BE2C (cell line): Measurements from ENCODE around the gene AMZ2.
A peak's percentile ranks its signal among the peaks of the same experiment; 100 is the strongest.

Experiments
- DNase-seq: peaks from one replicate; pipeline ENCODE4 v3.0.0-alpha.2; 2020
- H3K27me3 ChIP-seq: fragments of 250-450 bp; sonication (Bioruptor Pico); 2 replicates; pipeline ENCODE4 v1.5.1; 2020; ENCODE audit warnings: mild to moderate bottlenecking
- H3K36me3 ChIP-seq: fragments of 250-450 bp; sonication (Bioruptor Pico); 2 replicates; pipeline ENCODE4 v1.5.1; 2020; ENCODE audit warnings: mild to moderate bottlenecking
- H3K4me1 ChIP-seq: fragments of 250-450 bp; sonication (Bioruptor Pico); 2 replicates; pipeline ENCODE4 v1.5.1; 2020
- H3K4me3 ChIP-seq: 2 replicates; pipeline ENCODE4 v1.5.1; 2011; ENCODE audit warnings: low read depth, low read length
- H3K9me3 ChIP-seq: fragments of 250-450 bp; sonication (Bioruptor Pico); 2 replicates; pipeline ENCODE4 v1.5.1; 2020
- TF ChIP-seq, protein P1 (sequence below): IDR thresholded peaks from 2 replicates; pipeline ENCODE4 v1.5.1; 2012; ENCODE audit warnings: mild to moderate bottlenecking, low read depth, low read length

The AMZ2 gene

DNA sequence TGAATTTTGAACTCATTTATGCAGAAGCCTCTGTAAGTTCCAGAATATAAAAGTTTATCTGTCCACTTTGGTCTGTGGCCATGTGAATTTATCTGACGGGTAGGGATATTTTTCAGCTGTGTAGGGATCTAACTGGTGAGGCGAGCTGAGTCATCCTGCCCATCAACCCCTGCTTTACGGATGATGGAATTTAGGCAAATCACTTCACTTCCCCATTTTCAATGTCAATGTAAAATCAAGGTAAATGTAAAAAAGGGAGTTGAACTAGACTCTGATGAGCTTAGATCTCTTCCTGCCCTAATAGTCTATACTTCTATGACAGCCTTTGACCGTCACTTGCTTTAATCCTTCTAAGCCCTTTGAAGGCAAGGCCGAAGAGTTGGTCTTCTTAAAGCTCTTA, 40.5 kb downstream of the AMZ2 start:
- Histone ChIP-seq H3K9me3 (no peaks in the 10 kb centered on the region), H3K36me3 (no peaks in the 10 kb centered on the region), H3K4me1 (peaks cover 6% of the 10 kb centered on the region), H3K27me3 (no peaks in the 10 kb centered on the region), H3K4me3 (no peak overlapping the region)
- TF ChIP-seq, protein P1, sequence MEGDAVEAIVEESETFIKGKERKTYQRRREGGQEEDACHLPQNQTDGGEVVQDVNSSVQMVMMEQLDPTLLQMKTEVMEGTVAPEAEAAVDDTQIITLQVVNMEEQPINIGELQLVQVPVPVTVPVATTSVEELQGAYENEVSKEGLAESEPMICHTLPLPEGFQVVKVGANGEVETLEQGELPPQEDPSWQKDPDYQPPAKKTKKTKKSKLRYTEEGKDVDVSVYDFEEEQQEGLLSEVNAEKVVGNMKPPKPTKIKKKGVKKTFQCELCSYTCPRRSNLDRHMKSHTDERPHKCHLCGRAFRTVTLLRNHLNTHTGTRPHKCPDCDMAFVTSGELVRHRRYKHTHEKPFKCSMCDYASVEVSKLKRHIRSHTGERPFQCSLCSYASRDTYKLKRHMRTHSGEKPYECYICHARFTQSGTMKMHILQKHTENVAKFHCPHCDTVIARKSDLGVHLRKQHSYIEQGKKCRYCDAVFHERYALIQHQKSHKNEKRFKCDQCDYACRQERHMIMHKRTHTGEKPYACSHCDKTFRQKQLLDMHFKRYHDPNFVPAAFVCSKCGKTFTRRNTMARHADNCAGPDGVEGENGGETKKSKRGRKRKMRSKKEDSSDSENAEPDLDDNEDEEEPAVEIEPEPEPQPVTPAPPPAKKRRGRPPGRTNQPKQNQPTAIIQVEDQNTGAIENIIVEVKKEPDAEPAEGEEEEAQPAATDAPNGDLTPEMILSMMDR: no peak
- no peak for DNase-seq

DNA sequence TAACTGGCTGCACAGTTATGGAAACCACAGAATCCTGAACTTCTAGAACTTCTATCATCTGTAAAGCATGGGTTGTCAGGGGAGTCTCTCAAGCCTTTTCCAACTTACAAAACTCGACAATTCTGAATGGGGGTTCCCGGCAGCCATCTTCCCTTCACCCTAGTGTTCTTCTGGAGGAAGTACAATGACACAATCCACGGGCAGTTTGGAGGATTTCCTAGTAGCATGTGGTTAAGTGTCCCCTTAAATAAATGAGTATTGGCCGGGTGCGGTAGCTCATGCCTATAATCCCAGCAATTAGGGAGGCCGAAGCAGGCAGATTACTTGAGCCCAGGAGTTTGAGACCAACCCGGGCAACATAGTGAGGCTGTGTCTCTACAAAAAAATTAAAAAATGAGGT, 41.0 kb downstream of the AMZ2 start:
- H3K36me3 ChIP-seq: no peaks in the 10 kb centered on the region
- H3K9me3 ChIP-seq: no peaks in the 10 kb centered on the region

DNA sequence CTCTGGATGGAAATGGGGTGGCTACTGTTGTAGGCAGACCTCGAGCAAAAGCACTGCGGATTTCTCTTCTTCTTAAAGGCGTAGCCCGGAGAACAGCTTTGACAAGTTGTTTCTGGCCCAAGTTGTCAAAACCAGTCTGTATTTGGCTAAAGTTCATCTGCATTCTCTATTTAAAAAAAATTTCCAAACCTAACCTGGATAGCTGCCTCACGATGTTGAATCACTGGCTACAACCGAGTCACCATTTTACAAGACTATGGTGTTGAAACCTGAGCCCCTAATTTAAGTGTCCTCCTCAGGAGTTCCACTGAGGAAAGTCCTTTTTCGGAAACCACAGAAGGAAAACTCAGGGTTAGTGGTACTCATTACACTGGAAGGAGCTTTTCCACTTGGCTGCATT, 41.6 kb downstream of the AMZ2 start:
- no peaks in the 10 kb centered on the region for H3K36me3 ChIP-seq
- H3K4me1 ChIP-seq: peaks cover 6% of the 10 kb centered on the region
- H3K9me3 ChIP-seq: no peaks in the 10 kb centered on the region
- no peak for DNase-seq
- H3K27me3 ChIP-seq: no peaks in the 10 kb centered on the region
- TF ChIP-seq, protein P1: no peak
- peak overlapping the region; percentile 72 for H3K4me3 ChIP-seq

More for the DNA sequence above, 41.0 kb downstream of the AMZ2 start:
- H3K4me1 ChIP-seq: peaks cover 6% of the 10 kb centered on the region
- H3K27me3 ChIP-seq: no peaks in the 10 kb centered on the region
- DNase-seq: no peak
- no peak overlapping the region for H3K4me3 ChIP-seq
- TF ChIP-seq, protein P1: peak; percentile 18; the same call in 1 of the 2 replicates

DNA sequence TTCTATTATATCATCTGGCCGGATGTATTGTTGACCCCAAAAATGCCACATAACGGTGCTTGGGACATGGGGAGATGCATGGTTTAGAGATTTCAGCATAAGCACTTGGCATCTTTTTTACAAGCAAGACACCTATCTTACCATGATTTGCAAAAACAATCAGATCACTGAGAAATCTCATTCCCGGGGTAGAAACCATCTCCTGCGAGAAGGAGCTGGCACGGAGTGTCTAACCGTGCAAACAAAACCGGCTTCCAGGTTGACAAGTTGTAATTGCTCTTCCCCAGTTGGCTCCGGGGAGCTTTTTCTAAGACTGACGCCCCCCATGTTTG, 42.1 kb downstream of the AMZ2 start:
- no peak for DNase-seq
- no peaks in the 10 kb centered on the region for H3K36me3 ChIP-seq
- no peaks in the 10 kb centered on the region for H3K27me3 ChIP-seq
- peaks cover 6% of the 10 kb centered on the region for H3K4me1 ChIP-seq
- H3K9me3 ChIP-seq: no peaks in the 10 kb centered on the region
- peak overlapping the region; percentile 72 for H3K4me3 ChIP-seq
- TF ChIP-seq, protein P1: no peak

DNA sequence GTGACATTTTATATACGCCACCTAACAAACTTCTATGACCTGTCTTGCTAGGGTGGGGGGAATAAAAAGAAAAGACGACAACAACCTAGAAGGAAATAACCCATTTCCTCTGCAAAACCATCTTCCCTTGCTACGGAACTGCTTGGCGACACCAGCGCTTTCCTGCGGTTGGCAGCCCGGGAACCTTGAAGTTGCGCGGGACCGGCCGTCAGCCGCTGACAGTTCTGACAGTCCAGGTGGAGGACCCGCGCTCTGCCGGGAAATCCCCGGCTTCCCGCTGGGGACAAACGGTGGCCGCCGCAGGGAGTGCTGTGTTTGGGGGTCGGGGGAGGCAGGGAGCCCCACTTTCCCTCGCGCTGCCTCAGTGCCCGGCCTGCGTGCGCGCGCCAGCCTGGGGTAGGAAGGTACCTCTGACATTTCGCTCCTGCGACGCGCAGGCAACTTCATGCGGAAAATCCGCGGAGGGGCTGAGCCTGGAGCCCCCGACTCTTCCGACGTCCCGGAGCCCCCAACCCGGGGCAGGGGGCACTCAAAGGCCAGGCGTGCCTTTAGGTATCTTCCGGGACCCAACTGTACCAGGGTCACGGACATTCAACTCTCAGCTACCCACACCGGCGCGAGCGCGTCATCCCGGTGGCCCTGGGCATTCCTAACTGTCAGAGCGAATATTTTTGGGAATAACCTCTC, 42.6 kb downstream of the AMZ2 start:
- no peaks in the 10 kb centered on the region for H3K27me3 ChIP-seq
- no peaks in the 10 kb centered on the region for H3K36me3 ChIP-seq
- H3K9me3 ChIP-seq: no peaks in the 10 kb centered on the region
- peak; percentile 34 for DNase-seq
- H3K4me1 ChIP-seq: peaks cover 6% of the 10 kb centered on the region
- peak overlapping the region; percentile 72 for H3K4me3 ChIP-seq
- TF ChIP-seq, protein P1: no peak

DNA sequence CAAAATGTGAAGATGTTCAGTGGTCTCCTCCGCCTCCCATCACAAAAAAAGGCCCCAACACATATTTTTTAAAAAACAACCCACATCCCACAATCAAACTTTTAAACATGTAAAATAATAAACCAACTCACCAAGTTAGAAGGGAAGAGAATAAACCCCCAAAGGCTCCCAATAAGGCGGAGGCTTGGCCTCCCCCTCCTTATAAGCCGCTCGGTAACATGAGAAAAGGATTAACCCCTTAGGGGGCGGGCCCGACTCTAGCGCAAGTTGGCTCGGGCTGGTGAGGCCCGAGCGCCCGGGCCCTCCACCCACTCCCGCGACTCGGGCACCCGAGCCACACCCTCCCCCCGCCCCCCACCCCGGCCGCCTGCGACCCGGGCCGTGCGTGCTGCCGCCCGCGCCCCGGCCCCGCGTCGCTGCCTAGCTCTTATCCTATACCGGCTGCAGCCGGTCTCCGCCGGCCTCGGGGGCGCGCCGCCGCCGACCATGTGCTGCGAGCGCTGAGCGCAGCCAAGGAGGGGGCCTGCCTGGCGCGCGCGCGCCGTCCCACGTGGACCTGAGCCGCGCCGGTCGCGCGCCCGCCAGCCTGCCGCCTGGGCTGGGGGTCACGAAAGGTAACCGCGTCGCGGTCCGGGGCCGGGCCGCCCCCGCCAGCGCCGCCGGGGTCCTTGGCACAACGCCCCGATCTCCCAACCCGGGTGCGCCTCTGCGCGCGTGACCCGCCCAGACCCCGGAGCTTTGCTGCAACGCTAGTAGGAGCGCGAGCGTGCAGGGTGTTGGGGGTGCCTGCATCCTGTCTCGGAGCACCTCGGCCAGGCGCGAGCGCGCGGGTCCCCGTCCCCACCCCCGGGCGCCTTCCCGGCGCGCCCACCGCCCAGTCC, 43.4 kb downstream of the AMZ2 start, which contains the start of the genes ARSG and SLC16A6:
TSS of gene ARSG (plus strand) at position 541 of the 881 bp plus-strand sequence. CDS start 15,999 bp downstream, outside the sequence.
TSS of gene SLC16A6 (minus strand) at position 173 of the 881 bp plus-strand sequence. CDS start 12,807 bp downstream, outside the sequence.
- H3K9me3 ChIP-seq: no peaks in the 10 kb centered on the region
- TF ChIP-seq, protein P1: no peak
- H3K4me1 ChIP-seq: peaks cover 6% of the 10 kb centered on the region
- peak; percentile 92 for DNase-seq
- no peaks in the 10 kb centered on the region for H3K27me3 ChIP-seq
- H3K4me3 ChIP-seq: peak within 1 kb of the TSS; percentile 86
- no peaks in the 10 kb centered on the region for H3K36me3 ChIP-seq
